C4-2B (cell line): ENCODE results near the gene RBMS3.

Experiments
- H3K27ac ChIP-seq: fragments of 450-650 bp; 2 replicates; pipeline ENCODE4 v1.5.1; 2017
- CTCF ChIP-seq: fragments of 450-650 bp; conservative IDR thresholded peaks from 2 replicates; pipeline ENCODE4 v1.5.1; 2017; ENCODE audit warnings: mild to moderate bottlenecking
- ZFX ChIP-seq: fragments of 450-650 bp; IDR thresholded peaks from 2 replicates; pipeline ENCODE4 v1.6.1; 2017

RBMS3 gene

DNA sequence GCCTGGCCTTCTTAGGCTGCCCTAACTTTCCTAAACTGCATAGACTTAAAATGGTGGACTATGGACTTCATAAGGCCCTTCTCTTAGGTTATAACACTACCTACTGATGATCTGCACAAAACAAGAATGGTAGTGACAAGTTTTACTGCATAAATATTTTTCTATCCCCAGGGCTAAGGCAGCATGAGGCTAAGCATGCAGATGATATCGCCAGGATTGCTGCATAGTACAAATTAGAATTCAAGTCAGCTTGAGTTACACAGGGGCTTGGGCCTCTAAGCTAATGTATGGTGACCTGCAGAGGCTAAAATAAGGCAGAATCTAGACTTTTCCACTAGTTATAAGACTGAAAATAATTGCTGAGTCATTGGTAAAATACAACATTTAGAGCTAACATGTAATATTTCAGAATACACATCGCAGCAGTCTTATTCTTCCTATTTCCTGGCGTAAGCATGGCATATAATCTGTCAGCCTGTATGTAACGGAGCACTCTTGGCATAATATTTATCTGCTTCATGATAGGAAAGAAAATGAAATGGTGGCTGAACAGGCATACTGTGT is 15.3 kb upstream of the RBMS3 start:
- no peak overlapping the region for H3K27ac ChIP-seq
- TF ChIP-seq ZFX (no peak), CTCF (no peak)

GRCh38 chr3:29267226-29267625 is 13.6 kb upstream of the RBMS3 start:
- H3K27ac ChIP-seq: no peak overlapping the region
- TF ChIP-seq ZFX (no peak), CTCF (no peak)

- H3K27ac ChIP-seq: no peak overlapping the region
- TF ChIP-seq ZFX: no peak
- TF ChIP-seq CTCF: no peak
These were observed 12.2 kb upstream of the RBMS3 start for GRCh38 chr3:29268651-29269050.

DNA sequence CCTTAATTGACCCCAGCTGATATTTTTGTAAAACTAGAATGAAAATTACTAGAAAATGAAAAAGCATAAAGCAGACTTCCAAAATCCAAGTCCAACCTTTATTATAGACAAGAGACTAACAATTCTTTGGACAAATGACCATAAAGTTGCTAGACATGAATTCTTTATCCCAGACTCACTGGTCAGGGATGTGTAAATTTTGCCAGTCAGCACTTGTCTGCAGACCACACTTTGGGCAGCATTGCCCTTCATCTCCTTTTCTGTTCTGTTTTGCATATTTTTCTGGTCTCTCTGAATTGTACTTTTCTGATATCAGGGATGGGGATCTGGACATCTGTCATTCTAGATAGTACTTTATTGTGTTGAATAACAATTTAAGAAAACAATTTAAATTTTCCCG is 10.1 kb upstream of the RBMS3 start:
- TF ChIP-seq CTCF (no peak), ZFX (no peak)
- no peak overlapping the region for H3K27ac ChIP-seq

DNA sequence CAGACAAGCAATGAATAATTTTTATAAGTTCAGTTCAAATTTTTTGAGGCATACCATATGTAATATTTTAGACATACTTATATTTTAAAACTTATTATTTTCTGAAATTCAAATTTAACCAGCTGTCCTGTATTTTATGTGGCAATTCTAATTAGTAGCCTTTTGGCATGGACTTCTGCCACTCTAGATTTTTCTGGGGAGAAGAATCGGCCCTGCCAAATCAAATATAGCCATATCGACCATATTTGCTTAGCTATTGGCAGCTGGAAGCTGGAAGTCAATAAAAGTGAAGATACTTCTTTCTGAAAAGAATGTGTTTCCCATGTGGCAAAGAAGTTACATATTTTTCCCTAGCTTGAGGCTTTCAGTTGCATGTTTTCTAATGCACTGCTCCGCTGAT is 9.4 kb upstream of the RBMS3 start:
- TF ChIP-seq CTCF (no peak), ZFX (no peak)
- H3K27ac ChIP-seq: no peak overlapping the region

- TF ChIP-seq ZFX: no peak
- no peak for TF ChIP-seq CTCF
- no peak overlapping the region for H3K27ac ChIP-seq
These were observed 6.2 kb upstream of the RBMS3 start for GRCh38 chr3:29274667-29275066.

GRCh38 chr3:29275309-29275708 is 5.6 kb upstream of the RBMS3 start:
- no peak for TF ChIP-seq CTCF
- no peak overlapping the region for H3K27ac ChIP-seq
